ENCODE measurements around the gene TMEM120B.
"Not testable (repeated sequence)": the region's sequence is repeated elsewhere in the genome, so short reads cannot be mapped to it uniquely, and the experiment has no call there.

Gene TMEM120B

GRCh38 chr12:121712461-121713256 lies at the start of gene TMEM120B:
Gene TMEM120B (plus strand): TSS chr12:121712752. CDS start chr12:121712896, 144 bp downstream.
- DNase-seq = peak; percentile 73

GRCh38 chr12:121663610-121663929 lies 49.0 kb upstream of the TMEM120B start:
- no peak for DNase-seq

DNA sequence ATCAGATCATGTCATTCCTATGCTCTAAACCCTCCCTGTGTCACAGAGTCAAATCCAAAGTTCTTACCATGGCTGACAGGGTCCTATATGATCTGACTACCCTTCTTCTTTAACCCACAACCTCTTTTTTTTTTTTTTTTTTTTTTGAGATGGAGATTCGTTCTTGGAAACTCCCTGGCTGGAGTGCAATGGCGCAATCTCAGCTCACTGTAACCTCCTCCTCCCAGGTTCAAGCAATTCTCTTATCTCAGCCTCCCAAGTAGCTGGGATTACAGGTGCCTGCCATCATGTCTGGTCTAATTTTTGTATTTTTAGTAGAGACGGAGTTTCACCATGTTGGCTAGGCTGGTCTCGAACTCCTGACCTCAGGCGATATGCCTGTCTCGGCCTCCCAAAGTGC lies 45.7 kb upstream of the TMEM120B start:
- not testable (repeated sequence) for DNase-seq

GRCh38 chr12:121668750-121669520 lies 43.6 kb upstream of the TMEM120B start:
- DNase-seq = no peak

DNA sequence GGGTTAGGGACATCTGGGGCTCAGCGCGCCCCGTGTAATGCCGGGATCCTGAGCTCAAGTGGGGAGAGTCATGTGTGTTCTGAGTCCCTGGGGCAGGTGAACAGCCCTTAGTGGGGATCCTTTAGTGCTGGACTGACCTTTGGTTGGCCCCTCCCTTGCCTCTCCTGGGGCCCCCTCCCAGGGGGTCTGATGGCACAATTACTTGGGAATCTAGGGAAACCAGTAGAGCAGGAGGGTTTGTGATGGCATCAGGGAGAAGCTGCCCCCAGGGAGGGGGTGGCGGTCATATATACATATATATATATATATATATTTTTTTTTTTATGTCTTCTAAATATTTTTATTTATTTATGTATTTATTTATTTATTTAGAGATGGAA lies 43.0 kb upstream of the TMEM120B start, which contains the start of gene MORN3:
MORN3 (minus strand) TSS at position 134 of the 380 bp plus-strand sequence. CDS start 171 bp downstream, outside the sequence.
- DNase-seq = no peak

DNA sequence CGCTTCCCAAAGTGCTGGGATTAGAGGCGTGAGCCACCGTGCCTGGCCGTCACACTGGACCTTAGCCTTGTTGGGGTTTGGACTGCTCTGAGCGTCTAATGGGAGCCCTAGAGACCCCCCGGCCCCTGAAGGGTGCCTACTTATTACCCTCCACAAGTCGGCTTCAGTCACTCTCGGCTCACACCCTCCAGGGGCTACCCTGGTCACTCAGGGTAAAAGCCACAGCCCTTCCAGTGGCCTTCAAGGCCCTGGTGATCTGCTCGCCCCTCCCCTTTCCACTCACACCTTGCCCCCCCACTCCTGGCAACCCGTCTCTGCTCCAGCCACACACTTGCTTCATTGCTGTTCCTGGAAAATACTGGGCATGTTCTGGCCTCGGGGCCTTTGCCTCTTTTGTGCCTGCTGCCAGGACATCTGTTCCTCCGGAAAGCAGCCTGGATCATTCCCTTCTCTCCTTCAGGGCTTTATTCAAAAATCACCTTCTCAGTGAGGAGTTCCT lies 39.5 kb upstream of the TMEM120B start:
- no peak for DNase-seq

DNA sequence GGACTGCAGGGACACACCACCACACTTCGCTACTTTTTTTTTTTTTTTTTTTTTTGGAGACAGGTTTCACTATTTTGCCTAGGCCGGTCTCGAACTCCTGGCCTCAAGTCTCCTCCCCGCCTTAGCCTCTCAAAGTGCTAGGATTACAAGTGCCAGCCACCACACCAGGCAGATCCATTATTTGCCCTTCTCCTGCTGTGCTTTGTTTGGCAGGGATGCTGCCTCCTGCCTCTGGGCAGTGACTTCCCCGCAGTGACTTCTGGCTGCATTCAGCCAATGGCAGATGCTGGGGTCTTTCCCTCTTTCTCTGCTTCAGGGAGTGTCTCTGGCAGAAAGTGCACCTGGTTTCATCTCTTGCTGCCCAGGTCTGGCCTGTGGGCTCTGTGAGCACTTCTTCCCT lies 36.4 kb upstream of the TMEM120B start:
- DNase-seq = no peak

- DNase-seq = no peak
Measured at GRCh38 chr12:121678305-121678704, 34.2 kb upstream of the TMEM120B start.

- DNase-seq = no peak
Measured at GRCh38 chr12:121678716-121679300, 33.7 kb upstream of the TMEM120B start.

GRCh38 chr12:121679661-121680197 lies 32.8 kb upstream of the TMEM120B start:
- DNase-seq = not testable (repeated sequence)

GRCh38 chr12:121688966-121689365 lies 23.6 kb upstream of the TMEM120B start:
- DNase-seq = no peak

GRCh38 chr12:121689430-121689829 lies 23.1 kb upstream of the TMEM120B start:
- no peak for DNase-seq

DNA sequence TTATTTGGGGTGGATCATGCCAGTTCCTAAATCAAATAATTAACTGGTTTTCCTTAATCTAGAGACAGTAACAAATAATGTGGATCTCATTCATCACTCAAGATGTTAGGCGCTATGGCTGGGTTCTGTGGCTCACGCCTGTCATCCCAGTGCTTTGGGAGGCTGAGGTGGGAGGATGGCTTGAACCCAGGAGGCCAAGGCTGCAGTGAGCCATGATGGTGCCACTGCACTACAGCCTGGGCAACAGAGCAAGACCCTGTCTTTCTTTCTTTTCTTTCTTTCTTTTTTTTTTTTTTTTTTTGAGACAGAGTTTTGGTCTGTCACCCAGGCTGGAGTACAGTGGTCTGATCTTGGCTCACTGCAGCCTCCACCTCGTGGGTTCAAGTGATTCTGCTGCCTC lies 19.8 kb upstream of the TMEM120B start:
- not testable (repeated sequence) for DNase-seq

DNA sequence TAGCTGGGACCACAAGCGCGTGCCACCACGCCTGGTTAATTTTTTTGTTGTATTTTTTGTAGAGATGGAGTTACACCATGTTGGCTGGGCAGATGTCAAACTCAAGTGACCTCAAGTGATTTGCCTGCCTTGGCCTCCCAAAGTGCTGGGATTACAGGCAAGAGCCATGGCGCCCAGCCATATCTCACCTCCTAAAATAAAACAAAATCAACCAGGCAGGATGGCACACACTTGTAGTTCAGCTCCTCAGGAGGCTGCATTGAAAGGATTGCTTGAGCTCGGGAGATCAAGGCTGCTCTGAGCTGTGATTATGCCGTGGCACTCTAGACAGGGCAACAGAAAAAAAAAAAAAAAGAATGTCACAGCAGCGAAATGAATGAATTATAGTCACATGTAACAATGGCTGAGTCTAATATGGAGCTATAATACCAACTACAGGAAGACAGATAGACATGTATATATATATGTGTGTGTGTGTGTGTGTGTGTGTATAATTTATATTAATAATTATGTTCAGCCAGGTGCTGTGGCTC lies 19.3 kb upstream of the TMEM120B start:
- DNase-seq = no peak

GRCh38 chr12:121697093-121697698 lies 15.4 kb upstream of the TMEM120B start:
- peak; percentile 73 for DNase-seq

DNA sequence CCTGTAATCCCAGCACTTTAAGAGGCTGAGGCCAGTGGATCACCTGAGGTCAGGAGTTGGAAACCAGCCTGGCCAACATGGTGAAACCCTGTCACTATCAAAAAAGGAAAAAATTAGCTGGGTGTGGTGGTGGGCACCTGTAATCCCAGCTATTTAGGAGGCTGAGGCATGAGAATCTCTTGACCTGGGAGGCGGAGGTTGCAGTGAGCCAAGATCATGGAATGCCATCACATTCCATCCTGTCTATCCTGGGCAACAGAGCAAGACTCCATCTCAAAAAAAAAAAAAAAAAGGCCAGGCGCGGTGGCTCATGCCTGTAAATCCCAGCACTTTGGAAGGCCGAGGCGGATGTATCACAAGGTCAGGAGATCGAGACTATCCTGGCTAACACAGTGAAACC lies 14.7 kb upstream of the TMEM120B start:
- not testable (repeated sequence) for DNase-seq

DNA sequence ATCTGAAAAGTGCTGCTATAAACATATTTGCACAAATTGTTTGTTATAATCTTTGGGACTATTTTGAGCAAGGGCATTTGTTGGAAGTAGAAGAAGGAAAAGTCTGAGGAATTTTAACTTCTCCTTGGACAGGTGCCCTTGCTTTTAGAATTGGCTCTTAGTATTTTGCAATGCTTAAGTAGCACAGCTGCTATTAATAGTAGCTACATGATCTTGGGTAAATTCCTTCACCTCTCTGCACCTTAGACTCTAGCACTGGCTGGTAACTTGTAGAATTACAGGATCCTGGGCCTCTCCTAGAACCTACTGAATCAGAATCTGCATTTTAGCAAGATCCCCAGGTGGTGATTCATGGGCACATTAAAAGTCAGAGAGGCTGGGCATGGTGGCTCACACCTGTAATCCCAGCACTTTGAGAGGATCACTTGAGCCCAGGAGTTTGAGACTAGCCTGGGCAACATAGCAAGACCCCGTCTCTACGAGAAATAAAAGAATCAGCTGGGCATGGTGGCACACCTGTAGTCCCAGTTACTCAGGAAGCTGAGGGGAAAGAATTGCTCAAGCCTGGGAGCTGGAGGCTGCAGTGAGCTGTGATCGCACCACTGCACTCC lies 10.8 kb upstream of the TMEM120B start:
- DNase-seq = no peak

DNA sequence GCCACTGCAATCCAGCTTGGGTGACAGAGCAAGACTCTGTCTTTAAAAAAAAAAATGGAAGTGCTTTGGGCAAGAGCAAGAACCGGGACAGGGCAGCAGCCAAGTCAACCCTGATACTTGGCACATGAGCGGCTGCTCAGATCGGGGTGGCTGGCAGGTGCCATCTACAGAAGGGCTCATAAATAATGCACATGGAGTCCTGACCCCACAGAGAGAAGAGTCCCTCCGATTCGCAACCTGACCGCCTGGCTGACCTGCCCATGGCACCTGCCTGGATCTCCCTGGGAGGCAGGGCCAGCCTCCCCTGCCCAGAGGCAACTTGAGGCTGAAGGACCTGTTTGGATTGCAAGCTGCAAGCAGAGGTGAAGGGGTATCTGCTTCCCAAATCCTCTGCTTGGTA lies 9.6 kb upstream of the TMEM120B start:
- no peak for DNase-seq

GRCh38 chr12:121705514-121705913 lies 7.0 kb upstream of the TMEM120B start:
- no peak for DNase-seq

DNA sequence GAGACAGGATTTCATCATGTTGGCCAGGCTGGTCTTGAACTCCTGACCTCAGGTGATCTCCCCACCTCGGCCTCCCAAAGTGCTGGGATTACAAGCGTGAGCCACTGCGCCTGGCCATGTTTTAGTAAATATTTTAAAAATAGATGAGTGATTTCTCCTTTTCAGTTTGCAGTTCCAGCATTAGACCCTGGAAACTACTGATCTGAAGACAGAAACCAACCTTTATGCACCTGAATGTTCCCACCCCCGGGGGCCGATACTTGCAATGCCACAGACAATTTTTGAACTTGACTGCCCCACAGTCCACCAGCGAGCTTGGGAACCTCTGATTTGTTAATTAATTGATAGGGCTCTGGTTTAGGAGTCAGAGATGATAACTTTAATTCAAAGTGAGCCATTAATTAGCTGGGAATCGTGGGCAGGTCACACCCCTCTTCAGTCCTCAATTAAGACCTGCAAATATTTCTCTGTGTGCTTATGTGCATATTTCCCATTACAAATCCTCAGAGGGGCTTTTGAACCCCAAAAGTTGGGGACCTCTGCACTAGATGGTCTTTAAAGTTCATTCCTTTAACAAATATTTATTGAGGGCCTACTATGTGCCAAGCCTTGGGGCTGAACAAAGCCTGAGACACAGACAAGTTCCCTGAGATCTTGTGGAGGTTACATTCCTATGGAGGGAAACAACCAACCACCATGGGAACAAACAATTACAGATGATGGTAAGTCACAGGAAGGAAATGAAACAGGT lies 4.1 kb upstream of the TMEM120B start:
- no peak for DNase-seq

DNA sequence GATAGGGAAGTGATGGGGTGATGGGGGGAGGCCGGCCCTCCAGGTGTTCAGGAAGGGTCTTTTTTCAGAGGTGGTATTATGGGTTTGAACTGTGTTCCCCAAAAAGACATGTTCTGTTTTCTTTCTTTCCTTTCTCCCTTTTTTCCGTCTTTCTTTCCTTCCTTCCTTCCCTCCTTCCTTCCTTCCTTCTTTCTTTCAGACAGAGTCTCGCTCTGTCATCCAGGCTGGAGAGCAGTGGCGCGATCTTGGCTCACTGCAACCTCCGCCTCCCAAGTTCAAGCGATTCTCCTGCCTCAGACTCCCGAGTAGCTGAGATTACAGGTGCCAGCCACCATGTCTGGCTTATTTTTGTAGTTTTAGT lies 3.5 kb upstream of the TMEM120B start:
- DNase-seq = not testable (repeated sequence)

All from NCI-H2107 (cell line).